SK-N-SH treated with all-trans-retinoic acid at 6 μM for 48 hours (cell line): ENCODE data around the gene GPR176.

ENCODE experiments used
- ATAC-seq: fragments of 200-7000 bp; cut with Tn5 transposase; 3 replicates; pipeline ENCODE4 v1.9.1; 2020; ENCODE audit warnings: mild to moderate bottlenecking, moderate library complexity
- ARNTL ChIP-seq: fragments of 450-650 bp; formaldehyde crosslinking; IDR thresholded peaks from 2 replicates; pipeline ENCODE4 v1.5.0; 2020; ENCODE audit warnings: low read depth, mild to moderate bottlenecking, moderate library complexity, borderline replicate concordance
- BACH2 ChIP-seq: fragments of 250-450 bp; sonication (Bioruptor Pico); IDR thresholded peaks from 2 replicates; pipeline ENCODE4 v1.9.0; 2021; ENCODE audit warnings: mild to moderate bottlenecking, borderline replicate concordance
- CREB5 ChIP-seq: fragments of 250-450 bp; sonication (Bioruptor Pico); IDR thresholded peaks from 2 replicates; pipeline ENCODE4 v1.5.1; 2020; ENCODE audit warnings: low read depth, mild to moderate bottlenecking, moderate library complexity
- CSDC2 ChIP-seq: fragments of 250-450 bp; sonication (Bioruptor Pico); IDR thresholded peaks from 2 replicates; pipeline ENCODE4 v1.5.0; 2020; ENCODE audit warnings: mild to moderate bottlenecking, moderate library complexity
- CSRNP3 ChIP-seq: fragments of 250-450 bp; sonication (Bioruptor Pico); IDR thresholded peaks from 2 replicates; pipeline ENCODE4 v1.5.1; 2021; ENCODE audit warnings: mild to moderate bottlenecking, moderate library complexity
- ESRRG ChIP-seq: fragments of 250-450 bp; sonication (Bioruptor Pico); IDR thresholded peaks from 2 replicates; pipeline ENCODE4 v1.6.1; 2021; ENCODE audit warnings: mild to moderate bottlenecking
- GLIS3 ChIP-seq: fragments of 250-450 bp; sonication (Bioruptor Pico); IDR thresholded peaks from 2 replicates; pipeline ENCODE4 v1.5.0; 2020; ENCODE audit warnings: mild to moderate bottlenecking, moderate library complexity
- ISL1 ChIP-seq: fragments of 250-450 bp; sonication (Bioruptor Pico); IDR thresholded peaks from 2 replicates; pipeline ENCODE4 v2.1.2; 2022; ENCODE audit warnings: mild to moderate bottlenecking, moderate library complexity
- PATZ1 ChIP-seq: fragments of 250-450 bp; sonication (Bioruptor Pico); IDR thresholded peaks from 2 replicates; pipeline ENCODE4 v1.8.0; 2020; ENCODE audit warnings: mild to moderate bottlenecking, moderate library complexity, borderline replicate concordance
- PPARA ChIP-seq: fragments of 250-450 bp; sonication (Bioruptor Pico); IDR thresholded peaks from 2 replicates; pipeline ENCODE4 v1.5.0; 2020; ENCODE audit warnings: mild to moderate bottlenecking, borderline replicate concordance
- RARB ChIP-seq: fragments of 250-450 bp; sonication (Bioruptor Pico); IDR thresholded peaks from 2 replicates; pipeline ENCODE4 v1.8.0; 2021; ENCODE audit warnings: mild to moderate bottlenecking, moderate library complexity
- SNAI2 ChIP-seq: fragments of 250-450 bp; sonication (Bioruptor Pico); IDR thresholded peaks from 2 replicates; pipeline ENCODE4 v1.5.0; 2020; ENCODE audit warnings: mild to moderate bottlenecking, moderate library complexity
- TCF4 ChIP-seq: fragments of 250-450 bp; sonication (Bioruptor Pico); IDR thresholded peaks from 2 replicates; pipeline ENCODE4 v1.8.0; 2021; ENCODE audit warnings: mild to moderate bottlenecking, moderate library complexity, borderline replicate concordance
- TOX ChIP-seq: fragments of 250-450 bp; sonication (Bioruptor Pico); IDR thresholded peaks from 2 replicates; pipeline ENCODE4 v1.8.0; 2021; ENCODE audit warnings: mild to moderate bottlenecking, moderate library complexity, borderline replicate concordance
- TSHZ2 ChIP-seq: fragments of 250-450 bp; sonication (Bioruptor Pico); IDR thresholded peaks from 2 replicates; pipeline ENCODE4 v1.5.0; 2020; ENCODE audit warnings: mild to moderate bottlenecking, moderate library complexity
- ZFP3 ChIP-seq: fragments of 250-450 bp; sonication (Bioruptor Pico); IDR thresholded peaks from 2 replicates; pipeline ENCODE4 v1.5.0; 2020; ENCODE audit warnings: mild to moderate bottlenecking, moderate library complexity
- ZFP30 ChIP-seq: fragments of 450-650 bp; formaldehyde crosslinking; IDR thresholded peaks from 2 replicates; pipeline ENCODE4 v1.5.0; 2022; ENCODE audit warnings: mild to moderate bottlenecking, moderate library complexity
- ZNF565 ChIP-seq: fragments of 450-650 bp; formaldehyde crosslinking; conservative IDR thresholded peaks from 2 replicates; pipeline ENCODE4 v1.5.0; 2020; ENCODE audit warnings: low read depth, mild to moderate bottlenecking, moderate library complexity
- ZNF70 ChIP-seq: fragments of 450-650 bp; formaldehyde crosslinking; IDR thresholded peaks from 2 replicates; pipeline ENCODE4 v1.5.0; 2020; ENCODE audit warnings: mild to moderate bottlenecking, moderate library complexity
- ZNF8 ChIP-seq: fragments of 450-650 bp; formaldehyde crosslinking; IDR thresholded peaks from 2 replicates; pipeline ENCODE4 v1.5.0; 2020; ENCODE audit warnings: mild to moderate bottlenecking, moderate library complexity

The GPR176 gene

GRCh38 chr15:39909007-39909406 lies 11.1 kb downstream of the GPR176 start:
- ATAC-seq, result no peak
- no peak for TF ChIP-seq PPARA (CRISPR knock-in tag)
- TF ChIP-seq CREB5, result no peak
- TF ChIP-seq ESRRG (CRISPR knock-in tag), result no peak
- TF ChIP-seq GLIS3 (CRISPR knock-in tag), result no peak
- no peak for TF ChIP-seq CSDC2
- no peak for TF ChIP-seq ZFP3 (CRISPR knock-in tag)
- no peak for TF ChIP-seq TCF4 (CRISPR knock-in tag)
- TF ChIP-seq ZNF565 (CRISPR knock-in tag), result no peak
- TF ChIP-seq ARNTL (CRISPR knock-in tag), result no peak
- TF ChIP-seq, all 23 proteins: peak for 0

GRCh38 chr15:39908186-39908585 lies 11.9 kb downstream of the GPR176 start:
- ATAC-seq, result peak; percentile 92
- TF ChIP-seq ZNF8 (CRISPR knock-in tag), result no peak
- TF ChIP-seq ARNTL (CRISPR knock-in tag), result no peak

GRCh38 chr15:39907216-39907615 lies 12.8 kb downstream of the GPR176 start:
- no peak for ATAC-seq
- TF ChIP-seq RARB (CRISPR knock-in tag) (no peak), CSDC2 (no peak), ZFP30 (CRISPR knock-in tag) (no peak), ZNF8 (CRISPR knock-in tag) (no peak), BACH2 (CRISPR knock-in tag) (no peak), GLIS3 (CRISPR knock-in tag) (no peak), ESRRG (CRISPR knock-in tag) (no peak), PPARA (CRISPR knock-in tag) (no peak), ZFP3 (CRISPR knock-in tag) (no peak), ISL1 (CRISPR knock-in tag) (no peak), PATZ1 (no peak), CREB5 (no peak), ZNF565 (CRISPR knock-in tag) (no peak)

- no peak for TF ChIP-seq ZFP3 (CRISPR knock-in tag)
- TF ChIP-seq ZFP30 (CRISPR knock-in tag), result no peak
- TF ChIP-seq ZNF70 (CRISPR knock-in tag), result no peak
- no peak for TF ChIP-seq ISL1 (CRISPR knock-in tag)
- no peak for ATAC-seq
Measured at GRCh38 chr15:39904115-39904514, 16.0 kb downstream of the GPR176 start.

GRCh38 chr15:39898317-39898716 lies 21.7 kb downstream of the GPR176 start:
- ATAC-seq, result no peak
- TF ChIP-seq ARNTL (CRISPR knock-in tag) (no peak), PATZ1 (no peak), TOX (no peak), CSDC2 (no peak), PPARA (CRISPR knock-in tag) (no peak), ZNF70 (CRISPR knock-in tag) (no peak), ZFP30 (CRISPR knock-in tag) (no peak), ISL1 (CRISPR knock-in tag) (no peak), GLIS3 (CRISPR knock-in tag) (no peak), CSRNP3 (CRISPR knock-in tag) (no peak), BACH2 (CRISPR knock-in tag) (no peak), ESRRG (CRISPR knock-in tag) (no peak), TCF4 (CRISPR knock-in tag) (no peak), CREB5 (no peak), SNAI2 (no peak), RARB (CRISPR knock-in tag) (no peak), TSHZ2 (CRISPR knock-in tag) (no peak), ZNF8 (CRISPR knock-in tag) (no peak)
